Endothelial cell of umbilical vein (primary cell): ENCODE measurements around the gene HOXA3. TPM values are rescaled to one million over a fixed set of nuclear protein-coding genes. Genes with fewer than 3 reads are reported as not detected.

Source experiments
- BruUV-seq: library from RNA; stranded (reverse); fragments of 400-500 nt; replicated peaks from 2 replicates; lab custom pipeline; 2021; lab: Mats Ljungman, UMichigan
- CTCF ChIA-PET: fragments of 300-600, 350-600 bp; sonication (Branson Sonifier 250); formaldehyde crosslinking; loops from one replicate; lab custom pipeline; 2021; ENCODE audit warnings: antibody characterized with exemption, inconsistent platforms; lab: Charles Lee
- POLR2A ChIA-PET: fragments of 300-600, 350-600 bp; sonication (Branson Sonifier 250); formaldehyde crosslinking; loops from one replicate; lab custom pipeline; 2021; ENCODE audit warnings: antibody characterized with exemption, inconsistent platforms; lab: Charles Lee
- DNase-seq: peaks from one replicate; pipeline ENCODE4 v3.0.0-alpha.2; 2011; ENCODE audit warnings: low read depth, low spot score
- FAIRE-seq: peaks from 2 replicates; lab custom pipeline; 2011; peaks lifted over from hg19 to GRCh38; lab: Jason Lieb, UNC
- H2AFZ ChIP-seq: 2 replicates; pipeline ENCODE4 v1.6.0; 2012; ENCODE audit warnings: low read depth, low read length, control low read depth, inconsistent platforms
- H3K27ac ChIP-seq: 2 replicates; pipeline ENCODE4 v1.5.1; 2011; ENCODE audit warnings: low read depth, mild to moderate bottlenecking, control low read depth, low read length, moderate library complexity; ENCODE audit not compliant: insufficient read depth
- H3K27me3 ChIP-seq, 2 experiments: 2 replicates each; pipeline versions ENCODE4 v1.6.0 to v1.6.1; 2011; ENCODE audit warnings: low read length in 2 of 2, mixed read lengths in 1 of 2; ENCODE audit not compliant: control insufficient read depth in 2 of 2, insufficient read depth in 2 of 2
- H3K36me3 ChIP-seq, 2 experiments: 2 replicates in 1 of 2; 3 replicates in 1 of 2; pipeline ENCODE4 v1.5.1; 2011; ENCODE audit warnings: low read length in 2 of 2, mild to moderate bottlenecking in 1 of 2, moderate library complexity in 1 of 2; ENCODE audit not compliant: control insufficient read depth in 2 of 2, insufficient read depth in 2 of 2; ENCODE audit errors: extremely low read depth in 1 of 2
- H3K4me1 ChIP-seq: 3 replicates; pipeline ENCODE4 v1.5.1; 2011; ENCODE audit warnings: mild to moderate bottlenecking, low read length; ENCODE audit not compliant: control insufficient read depth, insufficient read depth; ENCODE audit errors: extremely low read depth
- H3K4me2 ChIP-seq: 2 replicates; pipeline ENCODE4 v1.6.1; 2011; ENCODE audit warnings: low read length, control low read depth, mixed read lengths; ENCODE audit not compliant: insufficient read depth
- H3K4me3 ChIP-seq, 3 experiments: fragments of 200-600 bp in 1 of 3; sonication (generic), shearing (Covaris generic) in 1 of 3; replicated peaks in 1 of 3; 2 replicates each; pipeline ENCODE4 v1.5.1; 2011 to 2016; ENCODE audit warnings: control low read depth in 3 of 3, low read length in 3 of 3, mild to moderate bottlenecking in 2 of 3, inconsistent platforms in 1 of 3, low read depth in 1 of 3, moderate library complexity in 1 of 3; ENCODE audit not compliant: insufficient read depth in 1 of 3
- H3K79me2 ChIP-seq: 2 replicates; pipeline ENCODE4 v1.6.0; 2012; ENCODE audit warnings: low read length, inconsistent platforms; ENCODE audit not compliant: control insufficient read depth, insufficient read depth
- H3K9ac ChIP-seq: replicated peaks from 2 replicates; pipeline ENCODE3; 2011; ENCODE audit warnings: low read length, control low read depth; ENCODE audit not compliant: insufficient read depth; ENCODE audit errors: extremely low read depth
- H3K9me1 ChIP-seq: replicated peaks from 3 replicates; pipeline ENCODE4 v1.6.0; 2011; ENCODE audit warnings: mild to moderate bottlenecking, low read length; ENCODE audit not compliant: control insufficient read depth, insufficient read depth; ENCODE audit errors: extremely low read depth
- H3K9me3 ChIP-seq: replicated peaks from 2 replicates; pipeline ENCODE4 v1.5.1; 2012; ENCODE audit warnings: low read length, inconsistent platforms; ENCODE audit not compliant: control insufficient read depth, insufficient read depth
- H4K20me1 ChIP-seq: replicated peaks from 2 replicates; pipeline ENCODE3; 2011; ENCODE audit warnings: mild to moderate bottlenecking, low read length; ENCODE audit not compliant: control insufficient read depth, insufficient read depth; ENCODE audit errors: extremely low read depth
- FOS ChIP-seq: IDR thresholded peaks from 2 replicates; pipeline ENCODE4 v1.6.1; 2011; ENCODE audit warnings: mild to moderate bottlenecking, low read length, moderate library complexity, borderline replicate concordance; ENCODE audit not compliant: insufficient read depth
- JUN ChIP-seq: IDR thresholded peaks from 2 replicates; pipeline ENCODE4 v1.6.1; 2011; ENCODE audit warnings: borderline replicate concordance, low read depth; ENCODE audit not compliant: insufficient read length, insufficient read depth
- POLR2AphosphoS5 ChIP-seq: IDR thresholded peaks from 2 replicates; pipeline ENCODE4 v1.6.1; 2012; ENCODE audit warnings: low read depth, mild to moderate bottlenecking, control low read depth, low read length, moderate library complexity; ENCODE audit not compliant: insufficient read depth
- dilution Hi-C: fragments of 300-500 bp; cut with MboI; formaldehyde crosslinking; loops from one replicate; pipeline ENCODE4 v1.15.0; 2019; ENCODE audit warnings: low sequenced_read_pairs; ENCODE audit not compliant: extremely low pct_ligation_motif_present
- intact Hi-C: fragments of 100-400 bp; cut with micrococcal nuclease; formaldehyde crosslinking; loops from one replicate; pipeline ENCODE4 v1.10.0; 2022
- polyA plus RNA-seq, 4 experiments: library from polyadenylated mRNA; depleted of rRNA in 3 of 4; stranded (reverse) in 3 of 4; unstranded in 1 of 4; fragments of >200 nt; gene quantifications; 2 replicates each; pipeline versions ENCODE4 v1.2.1 to v1.2.3, GENCODE V29; 2011 to 2012; ENCODE audit warnings: missing spikeins in 1 of 4
- total RNA-seq: library from RNA; stranded (reverse); gene quantifications from 2 replicates; pipeline ENCODE4 v1.2.3, GENCODE V29; 2021
- TF ChIP-seq, protein P1 (sequence below), 2 donors: IDR thresholded peaks; 1 replicate in 1 of 2; 2 replicates in 1 of 2; pipeline ENCODE4 v1.5.1; 2011; ENCODE audit warnings: low read length in 2 of 2, mild to moderate bottlenecking in 2 of 2, moderate library complexity in 2 of 2, control low read depth in 1 of 2, inconsistent platforms in 1 of 2, low read depth in 1 of 2; ENCODE audit not compliant: insufficient read depth in 1 of 2; ENCODE audit errors: extremely low read depth in 1 of 2

HOXA3 gene
- total and polyA plus RNA-seq, 2 donors (not counting 3 experiments of a cell fraction or from before 2014, with no cell fraction given) = 4.7 to 14.0 TPM

DNA sequence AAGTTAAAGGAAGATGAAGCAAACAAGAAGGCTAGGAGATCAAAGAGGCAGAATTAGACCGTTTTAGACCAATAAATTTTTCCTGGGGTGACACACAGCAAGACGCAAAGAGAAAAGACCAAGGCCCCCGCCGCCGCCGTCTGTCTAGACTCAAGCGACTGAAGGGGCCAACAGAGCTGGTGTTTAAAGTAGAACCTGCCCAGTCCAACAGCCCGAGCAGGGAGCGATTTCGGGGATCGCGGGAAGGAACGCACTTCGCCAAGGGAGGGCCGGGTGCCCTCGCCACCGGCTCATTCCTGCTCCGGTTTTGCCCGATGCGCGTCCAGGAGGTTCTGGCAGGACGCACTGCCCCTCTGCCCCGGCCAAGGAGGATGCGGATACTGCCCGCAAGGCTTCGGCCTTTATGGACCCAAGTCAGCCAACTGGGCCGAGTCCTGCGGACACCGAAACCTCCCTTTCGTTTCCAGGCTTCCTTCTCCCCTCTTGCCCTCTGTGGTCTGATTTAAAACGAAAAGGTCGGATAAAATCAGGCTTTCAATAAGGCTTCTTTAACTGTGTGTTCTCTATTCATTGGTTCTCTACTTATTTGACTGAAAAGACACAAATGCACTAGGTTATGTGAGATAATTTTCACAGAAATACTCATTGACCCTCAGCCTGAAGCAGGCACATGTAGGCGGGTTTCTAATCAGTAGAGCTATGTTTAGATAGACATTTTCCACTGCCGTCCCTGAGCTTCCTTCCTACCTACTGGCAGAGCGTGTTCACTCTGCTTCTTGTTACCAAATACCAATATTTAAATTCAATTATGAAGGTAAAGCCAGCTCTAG lies 6.3 kb upstream of the HOXA3 start:
- FAIRE-seq (peak; percentile 35), DNase-seq (peak; percentile 72)
- H3K79me2 ChIP-seq = peaks cover 78% of the 10 kb centered on the region

More for the DNA sequence above, 6.3 kb upstream of the HOXA3 start:
- Histone ChIP-seq H3K9me1 (no peaks in the 10 kb centered on the region), H3K4me2 (peak overlapping the region; percentile 74), H3K4me1 (peaks cover 61% of the 10 kb centered on the region), H3K4me3 (peak overlapping the region in 2 of 3 experiments; percentile 30 to 32), H3K9ac (peak overlapping the region; percentile 78), H3K36me3 (peaks cover 3 to 4% of the 10 kb centered on the region in 2 experiments), H3K27ac (peak overlapping the region; percentile 69), H4K20me1 (no peaks in the 10 kb centered on the region), H3K27me3 (no peaks in the 10 kb centered on the region), H3K9me3 (no peaks in the 10 kb centered on the region), H2AFZ (peak overlapping the region; percentile 17)
- no TSS peak for BruUV-seq
- dilution Hi-C loops = loop anchor here (25.0 kb wide), 1 partner anchor 971 kb away; no protein-coding TSS in a partner anchor
- CTCF ChIA-PET = interaction anchor here (0.7 to 4.1 kb wide), 22 partner anchors 7 to 1266 kb away, joined by 3 to 48 read pairs (median 4); partner anchors contain the start of genes HOXA5 and HOXA6
- POLR2A ChIA-PET = interaction anchor here (0.7 to 1.7 kb wide), 5 partner anchors 9 to 15 kb away, joined by 3 to 5 read pairs (median 3); partner anchors contain the start of gene HOXA5
- intact Hi-C loops = loop anchor here (1.0 to 5.0 kb wide), 3 partner anchors 7 to 1001 kb away; partner anchors contain the start of genes CBX3 and HNRNPA2B1
- no peak for TF ChIP-seq JUN
- TF ChIP-seq POLR2AphosphoS5 = no peak
- TF ChIP-seq, protein P1, sequence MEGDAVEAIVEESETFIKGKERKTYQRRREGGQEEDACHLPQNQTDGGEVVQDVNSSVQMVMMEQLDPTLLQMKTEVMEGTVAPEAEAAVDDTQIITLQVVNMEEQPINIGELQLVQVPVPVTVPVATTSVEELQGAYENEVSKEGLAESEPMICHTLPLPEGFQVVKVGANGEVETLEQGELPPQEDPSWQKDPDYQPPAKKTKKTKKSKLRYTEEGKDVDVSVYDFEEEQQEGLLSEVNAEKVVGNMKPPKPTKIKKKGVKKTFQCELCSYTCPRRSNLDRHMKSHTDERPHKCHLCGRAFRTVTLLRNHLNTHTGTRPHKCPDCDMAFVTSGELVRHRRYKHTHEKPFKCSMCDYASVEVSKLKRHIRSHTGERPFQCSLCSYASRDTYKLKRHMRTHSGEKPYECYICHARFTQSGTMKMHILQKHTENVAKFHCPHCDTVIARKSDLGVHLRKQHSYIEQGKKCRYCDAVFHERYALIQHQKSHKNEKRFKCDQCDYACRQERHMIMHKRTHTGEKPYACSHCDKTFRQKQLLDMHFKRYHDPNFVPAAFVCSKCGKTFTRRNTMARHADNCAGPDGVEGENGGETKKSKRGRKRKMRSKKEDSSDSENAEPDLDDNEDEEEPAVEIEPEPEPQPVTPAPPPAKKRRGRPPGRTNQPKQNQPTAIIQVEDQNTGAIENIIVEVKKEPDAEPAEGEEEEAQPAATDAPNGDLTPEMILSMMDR (IDR thresholded peaks at IDR 0.05; ENCODE audit: extremely low read depth in 1 of 2, insufficient read depth in 1 of 2, low read depth in 1 of 2, low read length in 2 of 2) = no peak
- no peak for TF ChIP-seq FOS
